ENCODE results near the gene ASB5. TPM values are rescaled to one million over a fixed set of nuclear protein-coding genes. Genes with fewer than 3 reads are reported as not detected.
A peak's percentile ranks its signal among the peaks of the same experiment; 100 is the strongest.

ASB5 gene
- total and polyA plus RNA-seq, 9 of the 15 experiments (the other 6 are each of a cell fraction or from before 2014, with no cell fraction given): not detected

- Histone ChIP-seq H3K27me3 (ENCODE audit: control insufficient read depth in 2 of 2, insufficient read depth in 2 of 2, low read length in 2 of 2) (no peaks in the 10 kb centered on the region), H3K9me1 (ENCODE audit: control insufficient read depth, insufficient read depth, low read length) (no peaks in the 10 kb centered on the region), H3K9me3 (replicated peaks; ENCODE audit: control insufficient read depth, insufficient read depth, low read depth, low read length) (no peaks in the 10 kb centered on the region), H4K20me1 (replicated peaks; ENCODE audit: control insufficient read depth, insufficient read depth, low read length) (no peaks in the 10 kb centered on the region), H3K4me2 (ENCODE audit: insufficient read depth, low read length) (no peak overlapping the region), H3K4me1 (replicated peaks in 1 of 2; ENCODE audit: control insufficient read depth in 2 of 2, insufficient read depth in 2 of 2, low read length in 2 of 2) (no peaks in the 10 kb centered on the region), H3K4me3 (no peak overlapping the region), H2AFZ (ENCODE audit: low read depth, low read length) (no peak overlapping the region), H3K27ac (ENCODE audit: extremely low read depth, low read depth, low read length) (no peak overlapping the region), H3K9ac (ENCODE audit: insufficient read depth in 1 of 2, low read depth in 2 of 2, low read length in 2 of 2) (no peak overlapping the region), H3K36me3 (ENCODE audit: control insufficient read depth, insufficient read depth, low read length) (no peaks in the 10 kb centered on the region), H3K79me2 (ENCODE audit: control insufficient read depth, insufficient read depth, low read length) (no peaks in the 10 kb centered on the region)
- DNase-seq (ENCODE audit: extremely low read depth in 1 of 4, low spot score in 3 of 4): no peak
- in situ Hi-C loops (cut with MboI) (no loop called here), intact Hi-C loops (cut with micrococcal nuclease) (no loop called here)
- POLR2A ChIA-PET: no interaction called here
- no peak for ATAC-seq
- FAIRE-seq: no peak
- BruUV-seq (replicated peaks): no TSS peak
- TF ChIP-seq SMAD3 (CRISPR knock-in tag; conservative IDR thresholded peaks at IDR 0.05): no peak
- 0 out of 2 replicates have a peak, but pooled peaks have one; percentile 20 for TF ChIP-seq FOSL1 (tag; conservative IDR thresholded peaks at IDR 0.05)
- CTCF ChIA-PET (ENCODE audit: low intra/inter-chr PET ratio): no interaction called here
- WGBS (ENCODE audit: insufficient coverage, low coverage, missing lambda C conversion rate): 1% methylated on average over 5 of the region's 5 CpGs
These were observed 9.5 kb downstream of the ASB5 start for GRCh38 chr4:176259330-176260090.

GRCh38 chr4:176258135-176258534, 10.9 kb downstream of the ASB5 start:
- no peak for TF ChIP-seq CAMTA2 (CRISPR knock-in tag; conservative IDR thresholded peaks at IDR 0.05)
- TF ChIP-seq CEBPB (tag; IDR thresholded peaks at IDR 0.05): peak; percentile 51
- H3K27ac ChIP-seq (ENCODE audit: extremely low read depth, low read depth, low read length): no peak overlapping the region
- no peaks in the 10 kb centered on the region for H3K9me3 ChIP-seq (replicated peaks; ENCODE audit: control insufficient read depth, insufficient read depth, low read depth, low read length)
- no peaks in the 10 kb centered on the region for H3K79me2 ChIP-seq (ENCODE audit: control insufficient read depth, insufficient read depth, low read length)
- no TSS peak for BruUV-seq (replicated peaks)
- H3K4me3 ChIP-seq: no peak overlapping the region
- in situ Hi-C loops (cut with MboI): no loop called here
- ChIA-PET POLR2A (no interaction called here), CTCF (ENCODE audit: low intra/inter-chr PET ratio) (no interaction called here)
- ATAC-seq (no peak), DNase-seq (ENCODE audit: extremely low read depth in 1 of 4, low spot score in 3 of 4) (no peak), FAIRE-seq (no peak)
- no peaks in the 10 kb centered on the region for H3K4me1 ChIP-seq (replicated peaks in 1 of 2; ENCODE audit: control insufficient read depth in 2 of 2, insufficient read depth in 2 of 2, low read length in 2 of 2)
- WGBS (ENCODE audit: insufficient coverage, low coverage, missing lambda C conversion rate): 0% methylated on average over 3 of the region's 3 CpGs
- H3K9ac ChIP-seq (ENCODE audit: insufficient read depth in 1 of 2, low read depth in 2 of 2, low read length in 2 of 2): no peak overlapping the region
- H3K27me3 ChIP-seq (ENCODE audit: control insufficient read depth in 2 of 2, insufficient read depth in 2 of 2, low read length in 2 of 2): no peaks in the 10 kb centered on the region
- intact Hi-C loops (cut with micrococcal nuclease): no loop called here
- no peak overlapping the region for H2AFZ ChIP-seq (ENCODE audit: low read depth, low read length)
- H3K36me3 ChIP-seq (ENCODE audit: control insufficient read depth, insufficient read depth, low read length): no peaks in the 10 kb centered on the region
- H4K20me1 ChIP-seq (replicated peaks; ENCODE audit: control insufficient read depth, insufficient read depth, low read length): no peaks in the 10 kb centered on the region
- no peak overlapping the region for H3K4me2 ChIP-seq (ENCODE audit: insufficient read depth, low read length)
- H3K9me1 ChIP-seq (ENCODE audit: control insufficient read depth, insufficient read depth, low read length): no peaks in the 10 kb centered on the region
